GM18502 (cell line): ENCODE results near the gene VPS37D.
"Not testable (repeated sequence)": the region's sequence is repeated elsewhere in the genome, so short reads cannot be mapped to it uniquely, and the experiment has no call there.

ENCODE experiments used
- ATAC-seq: cut with Tn5 transposase; IDR thresholded peaks from one replicate; pipeline ENCODE4 v1.9.1; 2021; ENCODE audit warnings: mild to moderate bottlenecking; ENCODE audit not compliant: unreplicated experiment, poor library complexity

Gene VPS37D

GRCh38 chr7:73703757-73704639, 36.4 kb downstream of the VPS37D start:
- no peak for ATAC-seq

GRCh38 chr7:73704640-73705550, 37.3 kb downstream of the VPS37D start:
- no peak for ATAC-seq

GRCh38 chr7:73705551-73705920, 37.9 kb downstream of the VPS37D start:
- no peak for ATAC-seq

- no peak for ATAC-seq
Measured at GRCh38 chr7:73706126-73707044, 38.8 kb downstream of the VPS37D start.

GRCh38 chr7:73707045-73707631, 39.5 kb downstream of the VPS37D start:
- ATAC-seq = no peak

- ATAC-seq = no peak
Measured at GRCh38 chr7:73708961-73709549, 41.4 kb downstream of the VPS37D start.

GRCh38 chr7:73712773-73713172, 45.1 kb downstream of the VPS37D start:
- no peak for ATAC-seq

GRCh38 chr7:73713319-73713718, 45.7 kb downstream of the VPS37D start:
- ATAC-seq = not testable (repeated sequence)

GRCh38 chr7:73715648-73716317, 48.2 kb downstream of the VPS37D start:
- no peak for ATAC-seq

- ATAC-seq = no peak
Measured at GRCh38 chr7:73716318-73716890, 48.8 kb downstream of the VPS37D start.

- no peak for ATAC-seq
Measured at GRCh38 chr7:73717025-73717807, 49.6 kb downstream of the VPS37D start.

- no peak for ATAC-seq
Measured at GRCh38 chr7:73717991-73718405, 50.4 kb downstream of the VPS37D start.

- no peak for ATAC-seq
Measured at GRCh38 chr7:73718438-73718881, 50.8 kb downstream of the VPS37D start.

- ATAC-seq = peak; percentile 73
Measured at GRCh38 chr7:73718905-73719805, 51.5 kb downstream of the VPS37D start, which contains the start of gene STX1A. TSS of gene STX1A (minus strand) at chr7:73719669. CDS start at chr7:73719631, 38 bp downstream.

GRCh38 chr7:73719806-73720169, 52.2 kb downstream of the VPS37D start:
- peak; percentile 3 for ATAC-seq

- ATAC-seq = not testable (repeated sequence)
Measured at GRCh38 chr7:73720443-73720842, 52.8 kb downstream of the VPS37D start.
